H1 (cell line): ENCODE results near the gene SPAG17. TPM values are rescaled to one million over a fixed set of nuclear protein-coding genes. Genes with fewer than 3 reads are reported as not detected.

Experiments
- CHD2 ChIP-seq: IDR thresholded peaks from 2 replicates; pipeline ENCODE4 v1.6.1; 2012; ENCODE audit warnings: low read length, improper control_type of control experiment
- CREB1 ChIP-seq: IDR thresholded peaks from 2 replicates; pipeline ENCODE4 v1.6.1; 2012; ENCODE audit warnings: inconsistent platforms
- FOSL1 ChIP-seq: IDR thresholded peaks from 2 replicates; pipeline ENCODE4 v1.6.1; 2011; ENCODE audit warnings: mild to moderate bottlenecking, low read depth, low read length, moderate library complexity; ENCODE audit not compliant: insufficient read depth
- GABPA ChIP-seq: IDR thresholded peaks from 2 replicates; pipeline ENCODE4 v1.6.1; 2011; ENCODE audit warnings: mild to moderate bottlenecking, low read length, moderate library complexity, borderline replicate concordance; ENCODE audit not compliant: insufficient read depth
- MAX ChIP-seq: IDR thresholded peaks from 2 replicates; pipeline ENCODE4 v1.6.1; 2012; ENCODE audit warnings: inconsistent platforms
- RFX5 ChIP-seq: IDR thresholded peaks from 2 replicates; pipeline ENCODE4 v1.6.1; 2011; ENCODE audit warnings: low read depth, low read length, improper control_type of control experiment, borderline replicate concordance
- SIX5 ChIP-seq: IDR thresholded peaks from 2 replicates; pipeline ENCODE4 v1.6.1; 2011; ENCODE audit warnings: mild to moderate bottlenecking, low read depth, low read length
- TAF7 ChIP-seq: optimal IDR thresholded peaks from 2 replicates; pipeline ENCODE3; 2011; ENCODE audit warnings: low read depth, mild to moderate bottlenecking, inconsistent platforms, low read length, moderate library complexity, borderline replicate concordance
- USF2 ChIP-seq: IDR thresholded peaks from 2 replicates; pipeline ENCODE4 v1.6.1; 2011; ENCODE audit warnings: low read length, improper control_type of control experiment
- polyA plus RNA-seq, 7 experiments: library from polyadenylated mRNA; depleted of rRNA in 3 of 7; stranded (reverse) in 5 of 7; unstranded in 2 of 7; fragments of >200 nt in 5 of 7; fragments of 200-250 nt in 2 of 7; gene quantifications; 1 replicate in 5 of 7; 2 replicates in 1 of 7; 4 replicates in 1 of 7; pipeline versions ENCODE4 v1.2.1 to v1.2.3, GENCODE V29; 2011 to 2013; ENCODE audit warnings: missing spikeins in 2 of 7, mixed read lengths in 2 of 7
- total RNA-seq: library from RNA; stranded (reverse); fragmentation: NEBNext Ultra II Directional; extraction: Animal tissue kit (Norgen Biotek cat#: 25700); gene quantifications from 2 replicates; pipeline ENCODE4 v1.2.1, GENCODE V29; 2021

The SPAG17 gene
- total and polyA plus RNA-seq, 2 of the 8 experiments (the other 6 are each of a cell fraction or from before 2014, with no cell fraction given), result 0.56 to 0.62 TPM

- no peak for TF ChIP-seq SIX5
- TF ChIP-seq CREB1, result no peak
- TF ChIP-seq MAX, result no peak
- no peak for TF ChIP-seq FOSL1
- TF ChIP-seq TAF7, result no peak
- TF ChIP-seq GABPA, result no peak
- TF ChIP-seq RFX5, result no peak
- TF ChIP-seq USF2, result no peak
- no peak for TF ChIP-seq CHD2
Measured at GRCh38 chr1:118047006-118047649, 137.9 kb downstream of the SPAG17 start (continued).
